HepG2 (cell line): Measurements from ENCODE around the gene HIPK3. TPM values are rescaled to one million over a fixed set of nuclear protein-coding genes. Genes with fewer than 3 reads are reported as not detected.

Experiments
- CERS6 ChIP-seq: sonication (generic); formaldehyde crosslinking; IDR thresholded peaks from 2 replicates; pipeline ENCODE4 v1.5.0; 2020; ENCODE audit warnings: missing genetic modification reagents
- CHD2 ChIP-seq: IDR thresholded peaks from 2 replicates; pipeline ENCODE4 v1.6.1; 2011; ENCODE audit warnings: low read depth, low read length, improper control_type of control experiment
- FOXP1 ChIP-seq, 2 experiments: fragments of 450-650 bp in 1 of 2; IDR thresholded peaks; 2 replicates each; pipeline ENCODE4 v1.6.1; 2017 to 2018; ENCODE audit warnings: antibody characterized with exemption in 1 of 2
- KDM1A ChIP-seq: IDR thresholded peaks from 2 replicates; pipeline ENCODE4 v1.6.1; 2016; ENCODE audit warnings: missing compliant biosample characterization
- MYNN ChIP-seq: sonication (generic); formaldehyde crosslinking; IDR thresholded peaks from 2 replicates; pipeline ENCODE4 v1.4.0; 2020; ENCODE audit warnings: mild to moderate bottlenecking, low read depth, missing genetic modification reagents
- NFKBIZ ChIP-seq: IDR thresholded peaks from 2 replicates; pipeline ENCODE4 v1.6.1; 2018; ENCODE audit warnings: missing genetic modification reagents, missing compliant biosample characterization
- SALL1 ChIP-seq: sonication (generic); formaldehyde crosslinking; IDR thresholded peaks from 2 replicates; pipeline ENCODE4 v1.8.0; 2022; ENCODE audit warnings: mild to moderate bottlenecking, missing genetic modification reagents
- ZBTB33 ChIP-seq: sonication (generic); formaldehyde crosslinking; IDR thresholded peaks from 2 replicates; pipeline ENCODE4 v1.4.0; 2020; ENCODE audit warnings: missing genetic modification reagents
- ZBTB39 ChIP-seq: sonication (generic); formaldehyde crosslinking; IDR thresholded peaks from 2 replicates; pipeline ENCODE4 v1.5.0; 2020; ENCODE audit warnings: missing genetic modification reagents
- ZNF343 ChIP-seq: sonication (generic); formaldehyde crosslinking; IDR thresholded peaks from 2 replicates; pipeline ENCODE4 v1.4.0; 2020; ENCODE audit warnings: mild to moderate bottlenecking, missing genetic modification reagents
- ZNF772 ChIP-seq: sonication (generic); formaldehyde crosslinking; IDR thresholded peaks from 2 replicates; pipeline ENCODE4 v1.5.0; 2020; ENCODE audit warnings: mild to moderate bottlenecking, missing genetic modification reagents
- ZNF788 ChIP-seq: sonication (generic); formaldehyde crosslinking; IDR thresholded peaks from 2 replicates; pipeline ENCODE4 v1.5.0; 2020; ENCODE audit warnings: mild to moderate bottlenecking, missing genetic modification reagents, borderline replicate concordance
- polyA plus RNA-seq, 8 experiments: library from polyadenylated mRNA; depleted of rRNA in 3 of 8; stranded (reverse) in 7 of 8; unstranded in 1 of 8; fragments of >200 nt; fragmentation: Illumina TruSeq in 4 of 8; extraction: Trizol in 4 of 8; gene quantifications; 2 replicates each; pipeline versions ENCODE4 v1.2.1 to v1.2.3, GENCODE V29; 2011 to 2016; ENCODE audit warnings: low read depth in 4 of 8, missing spikeins in 1 of 8, mixed read lengths in 1 of 8; ENCODE audit not compliant: insufficient read depth in 1 of 8
- total RNA-seq, 5 experiments: library from RNA; depleted of rRNA; stranded (reverse); fragments of >200 nt; fragmentation: Illumina TruSeq; extraction: Trizol; gene quantifications; 2 replicates each; pipeline ENCODE4 v1.2.3, GENCODE V29; 2016; ENCODE audit warnings: low read depth in 1 of 5
- TF ChIP-seq, protein P1 (sequence below): sonication (generic); formaldehyde crosslinking; IDR thresholded peaks from 2 replicates; pipeline ENCODE4 v1.5.0; 2020; ENCODE audit warnings: mild to moderate bottlenecking, missing genetic modification reagents, borderline replicate concordance

The HIPK3 gene
- total and polyA plus RNA-seq, 2 of the 13 experiments (the other 11 are each of a cell fraction or from before 2014, with no cell fraction given) = 20.5 to 44.3 TPM

GRCh38 chr11:33266393-33267215, 9.4 kb downstream of the HIPK3 start (continued):
- no peak for TF ChIP-seq MYNN (CRISPR knock-in tag)
- no peak for TF ChIP-seq ZBTB39 (CRISPR knock-in tag)
- no peak for TF ChIP-seq ZNF343 (CRISPR knock-in tag)
- TF ChIP-seq ZNF772 (CRISPR knock-in tag) = no peak
- TF ChIP-seq CERS6 = no peak
- TF ChIP-seq NFKBIZ (CRISPR knock-in tag) = no peak
- TF ChIP-seq, protein P1, sequence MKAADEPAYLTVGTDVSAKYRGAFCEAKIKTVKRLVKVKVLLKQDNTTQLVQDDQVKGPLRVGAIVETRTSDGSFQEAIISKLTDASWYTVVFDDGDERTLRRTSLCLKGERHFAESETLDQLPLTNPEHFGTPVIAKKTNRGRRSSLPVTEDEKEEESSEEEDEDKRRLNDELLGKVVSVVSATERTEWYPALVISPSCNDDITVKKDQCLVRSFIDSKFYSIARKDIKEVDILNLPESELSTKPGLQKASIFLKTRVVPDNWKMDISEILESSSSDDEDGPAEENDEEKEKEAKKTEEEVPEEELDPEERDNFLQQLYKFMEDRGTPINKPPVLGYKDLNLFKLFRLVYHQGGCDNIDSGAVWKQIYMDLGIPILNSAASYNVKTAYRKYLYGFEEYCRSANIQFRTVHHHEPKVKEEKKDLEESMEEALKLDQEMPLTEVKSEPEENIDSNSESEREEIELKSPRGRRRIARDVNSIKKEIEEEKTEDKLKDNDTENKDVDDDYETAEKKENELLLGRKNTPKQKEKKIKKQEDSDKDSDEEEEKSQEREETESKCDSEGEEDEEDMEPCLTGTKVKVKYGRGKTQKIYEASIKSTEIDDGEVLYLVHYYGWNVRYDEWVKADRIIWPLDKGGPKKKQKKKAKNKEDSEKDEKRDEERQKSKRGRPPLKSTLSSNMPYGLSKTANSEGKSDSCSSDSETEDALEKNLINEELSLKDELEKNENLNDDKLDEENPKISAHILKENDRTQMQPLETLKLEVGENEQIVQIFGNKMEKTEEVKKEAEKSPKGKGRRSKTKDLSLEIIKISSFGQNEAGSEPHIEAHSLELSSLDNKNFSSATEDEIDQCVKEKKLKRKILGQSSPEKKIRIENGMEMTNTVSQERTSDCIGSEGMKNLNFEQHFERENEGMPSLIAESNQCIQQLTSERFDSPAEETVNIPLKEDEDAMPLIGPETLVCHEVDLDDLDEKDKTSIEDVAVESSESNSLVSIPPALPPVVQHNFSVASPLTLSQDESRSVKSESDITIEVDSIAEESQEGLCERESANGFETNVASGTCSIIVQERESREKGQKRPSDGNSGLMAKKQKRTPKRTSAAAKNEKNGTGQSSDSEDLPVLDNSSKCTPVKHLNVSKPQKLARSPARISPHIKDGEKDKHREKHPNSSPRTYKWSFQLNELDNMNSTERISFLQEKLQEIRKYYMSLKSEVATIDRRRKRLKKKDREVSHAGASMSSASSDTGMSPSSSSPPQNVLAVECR (CRISPR knock-in tag) = peak; percentile 30; the same call in 1 of the 2 replicates
- TF ChIP-seq ZBTB33 = peak; percentile 59
- 0 out of 2 replicates have a peak, but pooled peaks have one; percentile 18 for TF ChIP-seq CHD2
- no peak for TF ChIP-seq FOXP1 (IDR thresholded peaks at IDR 0.05)
- peak; percentile 71 for TF ChIP-seq FOXP1 (CRISPR knock-in tag; IDR thresholded peaks at IDR 0.05)
- 0 out of 2 replicates have a peak, but pooled peaks have one; percentile 19 for TF ChIP-seq ZNF788 (CRISPR knock-in tag)
- TF ChIP-seq SALL1 (CRISPR knock-in tag) = peak; percentile 76
- TF ChIP-seq KDM1A (CRISPR knock-in tag) = peak; percentile 73; the same call in 1 of the 2 replicates
